ENCODE measurements around the gene SMIM43.
"Not testable (repeated sequence)": the region's sequence is repeated elsewhere in the genome, so short reads cannot be mapped to it uniquely, and the experiment has no call there.

The SMIM43 gene

DNA sequence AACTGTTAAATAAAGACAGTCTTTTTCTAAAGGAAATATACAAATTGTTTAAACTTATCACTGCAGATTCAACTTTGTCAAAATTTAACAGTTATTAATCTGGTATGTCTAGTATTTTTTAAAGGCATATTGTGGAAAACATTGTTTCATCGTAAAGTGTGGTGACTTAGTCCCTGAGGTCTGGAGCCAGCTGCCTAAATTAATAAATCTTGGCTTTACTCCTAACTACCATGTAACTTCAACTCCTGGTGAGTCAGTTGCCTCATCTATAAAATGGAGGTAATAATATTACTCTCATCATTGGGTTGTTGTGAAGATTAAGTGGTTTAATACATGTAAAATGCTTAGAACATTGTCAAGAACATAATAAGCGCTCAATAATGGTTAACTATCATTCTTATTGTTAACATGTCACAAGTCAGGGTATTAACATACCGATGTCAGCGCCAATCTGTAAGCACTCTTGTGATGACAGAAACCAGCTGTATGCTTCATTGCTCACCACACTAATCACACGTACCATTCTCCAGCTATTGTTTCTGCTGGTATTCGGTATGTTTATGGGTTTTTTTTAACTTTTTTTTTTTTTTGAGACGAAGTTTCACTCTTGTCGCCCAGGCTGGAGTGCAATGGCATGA, 14.1 kb upstream of the SMIM43 start:
- DNase-seq, result no peak

DNA sequence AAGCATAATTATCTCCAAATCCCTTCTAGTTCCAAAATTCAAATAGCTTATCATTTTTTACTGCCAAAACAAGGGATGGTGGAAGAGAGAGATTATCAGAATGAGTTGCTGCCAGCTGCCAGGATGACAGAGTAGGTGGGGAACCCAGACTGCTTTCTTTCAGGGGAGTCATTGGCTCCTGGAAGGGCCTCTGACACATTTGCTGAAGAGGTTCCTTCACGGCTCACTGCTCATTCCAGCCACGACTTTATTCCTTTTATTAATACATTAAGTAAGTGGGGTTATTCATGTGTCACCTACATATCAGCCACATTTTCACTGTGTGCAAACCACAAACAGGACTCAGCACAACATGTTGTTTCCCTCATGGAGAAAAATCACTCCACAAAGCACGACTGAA, 12.7 kb upstream of the SMIM43 start:
- no peak for DNase-seq

DNA sequence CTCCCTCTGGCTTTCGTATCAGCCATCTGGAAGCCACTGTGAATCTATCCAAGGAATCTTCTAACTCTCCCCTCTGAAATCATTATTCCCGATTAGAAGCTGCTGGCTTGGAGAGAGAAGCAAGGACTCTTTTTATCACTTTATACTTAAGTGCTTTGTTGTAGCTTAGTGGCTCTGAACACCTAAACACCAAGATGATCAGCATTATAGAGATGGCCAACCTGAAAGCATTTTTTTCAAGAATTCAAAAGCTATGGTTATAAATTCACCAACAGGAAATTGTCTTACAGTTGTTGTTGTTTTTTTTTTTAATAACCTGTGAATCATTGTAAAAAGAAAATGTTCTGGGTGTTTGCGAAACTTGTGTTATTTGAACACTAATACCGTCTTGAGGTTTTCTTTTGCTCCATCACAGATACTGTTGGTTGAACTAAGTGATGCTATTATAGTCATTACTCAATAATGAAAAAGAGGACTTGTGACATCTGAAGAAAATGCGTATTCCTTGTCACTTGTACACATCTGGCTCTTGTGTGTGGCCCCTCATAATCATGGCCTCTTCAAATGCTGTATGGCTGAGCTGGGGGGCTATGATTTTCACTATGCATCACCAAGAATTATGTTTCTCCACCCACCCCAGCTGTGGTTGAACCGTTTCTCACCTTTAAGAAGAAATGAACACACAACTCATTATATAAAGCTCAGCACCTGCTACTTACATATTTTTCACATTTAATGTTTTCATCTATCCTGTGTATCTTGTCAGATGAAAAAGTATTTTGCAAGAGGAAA, 11.8 kb upstream of the SMIM43 start:
- no peak for DNase-seq

DNA sequence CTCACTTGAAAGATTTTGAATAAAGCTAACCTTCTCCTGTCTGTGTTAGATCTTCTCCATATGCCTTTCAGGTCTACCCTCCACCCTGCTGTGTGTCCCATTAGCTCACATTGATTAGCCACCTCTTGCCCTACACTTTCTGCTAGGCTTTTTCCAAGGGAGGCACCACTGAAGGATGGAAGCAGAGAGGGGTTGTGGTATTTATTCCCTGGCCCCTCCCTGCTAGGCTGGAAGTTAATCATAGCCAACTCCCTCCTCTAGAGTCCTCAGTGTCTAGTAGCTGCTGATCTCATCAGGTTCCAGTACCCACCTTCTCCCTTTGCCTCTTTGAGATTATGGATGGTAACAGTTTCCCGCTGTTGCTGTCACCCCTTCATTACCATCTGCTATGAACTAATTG, 8.9 kb upstream of the SMIM43 start:
- no peak for DNase-seq

DNA sequence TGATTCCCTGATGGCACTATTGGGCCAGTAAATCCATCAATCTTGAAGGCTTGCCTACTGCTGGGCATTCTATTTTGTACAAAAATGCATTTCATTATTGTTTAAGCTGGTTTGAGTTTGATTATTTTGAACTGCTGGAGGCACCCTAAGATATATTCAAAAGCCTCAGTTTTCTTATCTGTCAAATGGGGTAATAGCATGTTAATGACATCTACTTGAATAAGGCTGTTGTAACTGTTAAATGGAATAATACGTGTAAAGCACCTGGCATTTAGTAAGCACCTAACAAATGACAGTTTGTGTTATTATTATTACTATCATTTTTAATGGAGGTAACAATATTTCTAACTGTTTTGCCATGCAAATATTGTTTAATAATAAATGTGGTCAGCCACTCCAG, 6.9 kb upstream of the SMIM43 start:
- DNase-seq, result no peak

DNA sequence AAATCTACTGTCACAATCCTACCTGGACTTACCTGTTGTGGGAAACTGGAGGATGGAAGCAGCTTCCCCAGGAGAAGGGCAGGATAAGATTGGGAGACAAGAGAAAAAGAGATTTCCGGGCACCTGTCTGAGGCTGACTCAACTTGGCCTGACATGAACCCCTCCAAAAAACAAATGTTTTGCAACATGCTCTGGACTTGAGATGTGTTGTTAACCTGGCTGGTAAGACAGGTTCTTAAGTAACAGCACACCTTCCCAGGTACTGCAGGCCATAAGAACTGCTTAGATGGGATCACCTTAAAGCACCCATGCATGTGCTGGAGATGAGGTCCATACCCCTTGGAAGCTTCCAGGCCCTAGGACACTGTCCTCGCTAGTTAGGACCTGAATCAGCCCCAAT, 4.4 kb upstream of the SMIM43 start:
- DNase-seq, result no peak

DNA sequence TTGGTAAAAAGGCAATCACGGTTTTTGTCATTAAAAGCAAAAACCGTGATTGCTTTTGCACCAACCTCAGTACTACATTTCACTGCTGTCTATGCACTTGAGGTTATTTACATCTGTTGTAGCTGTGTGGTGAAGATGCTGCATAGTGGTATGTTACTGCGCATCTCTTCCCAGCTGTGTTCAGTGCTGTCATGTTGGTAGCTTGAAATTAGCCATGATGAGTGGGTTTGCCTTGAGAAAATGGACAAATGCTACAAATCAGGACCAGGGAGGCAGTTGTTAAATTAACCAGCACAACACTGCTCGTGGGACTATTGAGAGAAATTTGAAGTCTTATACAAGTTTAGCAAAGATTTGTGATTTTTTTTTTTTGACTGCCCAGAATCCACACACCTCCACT, 2.2 kb upstream of the SMIM43 start:
- no peak for DNase-seq

DNA sequence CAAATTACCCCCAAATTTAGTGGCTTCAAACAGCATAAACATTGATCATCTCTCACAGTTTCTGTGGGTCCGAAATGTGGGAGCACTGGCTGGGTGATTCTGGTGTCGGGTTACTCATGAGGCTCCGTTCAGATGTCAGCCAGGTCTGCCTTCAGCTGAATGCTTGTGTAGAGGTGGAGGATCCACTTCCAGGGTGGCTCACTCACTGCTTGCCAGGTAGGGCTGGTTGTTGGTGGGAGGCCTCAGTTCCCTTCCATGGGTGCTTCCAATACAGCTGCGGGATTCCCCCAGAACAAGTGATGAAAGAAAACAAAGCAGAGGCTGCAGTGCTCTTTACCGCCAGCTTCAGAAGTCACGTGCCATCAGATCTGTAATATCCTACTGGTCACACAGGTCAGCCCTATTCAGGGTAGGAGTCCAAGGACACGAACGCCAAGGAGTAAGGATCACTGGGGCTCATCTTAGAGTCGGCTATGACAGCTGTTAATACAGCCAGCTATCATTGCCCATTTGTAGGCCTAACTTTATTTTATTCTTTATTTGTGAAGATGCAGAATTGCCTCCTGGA, 1.1 kb upstream of the SMIM43 start:
- DNase-seq, result no peak

DNA sequence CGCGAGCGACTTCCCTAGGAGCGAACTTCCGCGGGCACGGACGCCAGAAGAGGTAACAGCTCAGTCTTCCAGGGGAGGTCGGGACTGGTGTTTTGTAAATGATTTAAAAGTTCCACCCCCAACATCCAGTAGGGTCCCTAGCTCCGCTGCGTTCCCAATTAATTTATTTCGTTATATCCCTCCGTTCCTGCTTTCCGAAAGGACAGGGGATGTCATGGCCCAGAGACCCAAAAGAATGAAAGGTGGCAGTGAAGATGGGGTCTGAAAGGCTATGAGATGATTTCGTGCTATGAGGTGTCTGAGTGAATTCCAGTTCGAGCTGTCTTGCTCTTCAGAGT, 373 bp upstream of the SMIM43 start:
- DNase-seq, result no peak

DNA sequence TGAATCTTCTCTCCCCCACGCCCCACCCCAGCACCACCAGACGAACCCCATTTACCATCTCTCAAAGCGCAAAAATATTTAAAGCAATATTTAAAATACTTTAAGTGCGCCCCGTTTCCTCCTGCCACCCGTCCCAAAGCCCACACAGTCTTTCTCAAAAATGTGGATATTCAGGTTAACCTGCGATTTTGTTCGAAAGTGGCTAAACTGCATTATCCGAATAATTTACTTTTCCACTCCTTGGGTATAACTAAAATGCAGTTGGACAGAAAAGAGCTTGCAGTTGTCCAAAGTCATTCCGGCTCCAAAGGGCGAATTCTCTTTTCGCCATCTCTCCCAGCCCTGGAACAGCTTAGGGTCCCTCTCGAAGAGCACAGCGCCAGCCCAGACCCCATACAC, 662 bp downstream of the SMIM43 start:
- DNase-seq, result no peak

DNA sequence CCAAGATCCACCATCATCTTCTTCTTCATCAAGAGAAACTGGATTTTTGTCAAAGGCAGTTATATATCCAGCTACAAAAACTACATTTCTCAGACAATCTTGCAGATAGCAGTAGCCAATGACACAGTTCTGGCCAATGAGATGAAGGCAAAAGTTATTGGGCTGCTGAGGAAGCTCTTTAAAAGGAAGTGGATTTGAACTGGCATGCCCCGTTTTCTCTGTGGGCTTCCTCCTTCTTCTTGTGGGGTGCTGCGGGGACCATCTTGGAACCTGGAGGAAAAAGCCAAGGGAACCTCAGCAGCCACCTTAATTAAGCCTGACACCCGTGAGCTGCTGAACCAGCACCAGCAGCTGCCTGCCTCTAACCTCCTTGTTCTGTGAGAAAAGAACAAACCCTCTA, 4.8 kb downstream of the SMIM43 start:
- no peak for DNase-seq

DNA sequence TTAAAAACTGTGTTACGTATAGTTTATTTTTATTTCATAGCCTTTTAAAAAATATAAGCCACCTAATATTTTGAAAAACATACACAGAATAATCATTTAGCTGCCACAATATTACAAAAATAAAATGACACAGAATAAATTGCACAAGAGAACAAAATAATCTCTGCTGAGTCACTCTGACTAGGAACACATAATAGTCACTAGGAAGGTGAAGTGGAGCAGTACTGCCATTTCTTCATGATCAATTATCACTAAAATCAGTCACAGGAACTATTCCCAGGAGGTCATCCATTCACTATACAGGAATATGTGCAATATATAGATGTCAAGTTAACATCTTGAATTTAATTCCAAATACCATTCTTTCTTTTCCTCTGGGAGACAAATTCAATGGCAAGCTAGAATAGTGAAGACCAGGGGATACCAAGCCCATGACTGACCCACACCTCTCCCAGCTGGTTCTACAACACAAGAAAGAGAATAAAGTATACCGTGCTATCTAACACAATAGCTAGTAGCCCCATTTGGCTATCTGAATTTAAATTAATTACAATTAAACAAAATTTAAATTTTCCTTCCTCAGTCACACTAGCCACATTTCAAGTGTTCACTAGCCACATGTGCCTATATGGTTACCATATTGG, 5.9 kb downstream of the SMIM43 start:
- DNase-seq, result no peak

DNA sequence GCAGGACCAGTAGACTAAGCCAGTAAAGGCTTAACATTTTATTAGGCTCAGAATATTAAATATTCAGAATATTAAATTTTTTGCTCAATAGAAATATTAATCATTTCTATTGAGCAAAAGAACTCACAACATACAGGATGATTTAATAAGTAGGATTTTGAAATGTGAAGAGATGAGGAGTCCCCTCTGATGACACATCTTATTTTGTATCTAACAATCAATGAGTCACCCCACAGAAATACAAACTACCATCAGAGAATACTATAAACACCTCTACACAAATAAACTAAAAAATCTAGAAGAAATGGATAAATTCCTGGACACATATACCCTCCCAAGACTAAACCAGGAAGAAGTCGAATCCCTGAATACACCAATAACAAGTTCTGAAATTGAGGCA, 12.8 kb downstream of the SMIM43 start:
- DNase-seq, result not testable (repeated sequence)

DNA sequence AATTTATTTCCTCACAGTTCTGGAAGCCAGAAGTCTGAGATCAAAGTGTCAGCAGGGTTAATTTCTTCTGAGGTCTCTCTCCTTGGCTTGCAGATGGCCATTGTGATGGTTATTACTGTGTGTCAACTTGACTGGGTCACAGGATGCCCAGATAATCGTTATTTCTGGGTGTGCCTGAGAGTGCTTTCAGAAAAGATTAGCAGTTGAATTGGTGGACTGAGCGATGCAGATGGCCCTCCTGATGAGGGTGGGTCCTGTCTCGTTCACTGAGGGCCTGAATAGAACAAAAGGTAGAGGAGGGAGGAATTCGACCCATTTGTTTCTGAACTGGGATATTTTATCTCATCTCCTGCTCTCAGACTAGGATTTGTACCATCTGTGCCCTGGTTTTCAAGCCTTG, 15.7 kb downstream of the SMIM43 start:
- DNase-seq, result no peak

DNA sequence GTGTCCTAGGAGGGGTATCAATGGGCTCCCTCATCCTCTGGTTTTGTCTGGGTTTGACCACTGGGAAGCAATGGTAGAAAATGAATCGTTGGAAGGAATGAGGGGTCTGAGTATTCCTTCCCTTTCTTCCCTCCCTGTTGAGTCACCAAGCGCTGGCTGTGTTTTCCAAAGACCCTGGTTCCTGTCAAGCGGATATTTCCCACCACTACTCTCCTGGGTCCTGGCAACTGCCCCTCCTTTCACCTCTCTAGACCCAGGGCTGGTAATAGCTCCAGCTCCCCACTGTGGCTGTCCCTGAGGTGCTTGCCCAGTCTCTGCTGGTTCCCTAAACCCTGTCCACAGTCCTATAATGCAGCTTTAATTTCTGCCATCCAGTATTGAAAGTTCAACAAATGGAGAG, 22.2 kb downstream of the SMIM43 start:
- DNase-seq, result no peak

DNA sequence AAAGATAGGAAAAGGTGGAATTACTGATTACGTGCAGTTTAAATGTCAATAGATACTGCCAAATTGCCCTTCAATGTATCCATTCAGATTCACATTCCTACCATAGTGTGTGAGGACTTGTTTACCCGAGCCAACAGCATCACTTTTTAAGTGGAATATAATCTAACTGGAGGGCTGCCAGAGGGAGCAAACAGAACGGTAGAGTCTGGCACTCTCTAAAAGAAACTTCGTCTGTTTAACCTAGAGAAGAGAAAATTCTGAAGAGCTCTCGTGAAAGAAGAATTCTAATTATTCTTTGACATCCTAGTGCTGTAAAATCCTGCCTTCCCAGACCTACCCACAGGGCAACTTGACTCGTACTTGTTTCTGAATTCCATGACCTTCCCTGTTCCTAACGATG, 23.2 kb downstream of the SMIM43 start:
- no peak for DNase-seq

DNA sequence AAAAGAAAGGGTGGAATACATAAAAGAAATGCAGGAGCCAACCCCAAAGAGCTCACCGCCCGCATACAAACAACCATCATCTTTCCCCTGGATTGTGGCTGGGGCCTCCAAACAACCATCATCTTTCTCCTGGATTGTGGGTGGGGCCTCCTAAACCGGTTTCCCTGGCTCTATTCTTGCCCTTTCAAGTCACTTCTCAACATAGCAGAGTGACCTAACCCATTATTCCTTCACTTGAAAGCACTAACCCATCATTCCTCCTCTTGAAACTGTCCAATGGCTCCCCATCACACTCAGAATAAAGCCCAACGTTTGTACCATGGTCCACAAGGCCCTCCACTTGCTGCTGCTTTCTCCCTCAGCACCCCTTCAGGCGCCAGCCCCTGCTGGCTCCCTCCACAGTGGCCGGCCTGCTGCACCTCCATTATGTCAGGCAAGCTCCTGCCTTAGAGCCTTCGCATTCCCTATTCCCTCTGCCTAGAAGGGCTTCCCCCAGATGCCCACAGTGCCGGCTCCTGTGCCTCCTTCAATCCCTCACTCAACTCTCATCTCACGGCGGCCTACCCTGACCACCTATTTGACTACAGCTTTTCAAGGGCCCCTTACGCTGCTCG, 24.1 kb downstream of the SMIM43 start:
- DNase-seq, result no peak

DNA sequence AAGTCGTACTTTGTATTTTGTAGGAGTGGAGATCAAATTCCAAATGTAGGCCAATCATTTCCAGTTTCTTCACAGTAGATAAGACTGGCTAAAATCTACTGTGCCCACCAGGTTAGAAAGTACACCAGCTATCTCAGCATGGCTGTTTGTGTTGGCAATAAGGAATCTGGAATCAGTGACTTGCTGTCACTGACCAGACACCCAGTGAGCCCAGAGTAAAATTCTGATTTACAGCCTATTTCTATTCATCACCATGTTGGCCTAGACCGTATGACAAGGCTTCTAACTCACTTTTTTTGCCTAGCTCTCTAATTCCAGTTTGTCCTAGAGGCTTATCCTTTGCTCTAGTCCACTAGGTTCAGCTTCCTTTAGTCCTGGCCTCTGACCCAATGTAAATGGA, 25.4 kb downstream of the SMIM43 start:
- no peak for DNase-seq

DNA sequence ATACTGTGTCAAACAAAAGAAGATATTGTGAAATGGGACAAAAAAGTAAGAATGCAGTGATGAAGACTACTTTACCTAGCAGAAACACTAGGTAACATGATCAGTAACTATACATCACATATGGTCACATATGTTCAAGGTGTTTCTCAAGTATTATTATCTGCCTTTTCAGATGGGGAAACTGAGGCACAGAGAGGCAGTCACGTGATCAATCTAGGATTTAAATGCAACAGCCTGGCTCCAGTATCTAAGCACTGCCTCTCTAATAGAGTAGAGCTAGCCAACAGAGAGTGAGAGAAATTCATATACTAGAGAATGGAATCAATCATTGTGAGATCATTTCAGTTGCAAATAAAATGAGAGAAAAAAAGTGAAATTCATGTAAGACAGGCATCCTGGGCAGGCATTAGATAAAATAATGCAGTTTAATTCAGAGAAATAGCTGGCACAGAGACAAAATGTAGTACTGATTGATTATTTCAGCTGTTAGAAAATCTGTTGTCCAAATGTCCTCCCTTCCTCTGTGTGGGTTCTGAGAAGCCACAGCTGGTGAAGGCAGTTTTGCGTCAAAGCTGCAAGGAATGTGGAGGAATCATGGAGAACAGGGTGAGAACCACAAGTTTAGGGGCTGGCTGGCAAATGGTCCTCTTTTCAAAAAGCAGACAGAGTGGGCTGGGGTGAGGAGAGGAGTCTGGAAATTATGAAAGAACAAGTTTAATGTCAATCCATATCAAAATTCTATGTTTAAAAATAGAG, 26.0 kb downstream of the SMIM43 start:
- no peak for DNase-seq

DNA sequence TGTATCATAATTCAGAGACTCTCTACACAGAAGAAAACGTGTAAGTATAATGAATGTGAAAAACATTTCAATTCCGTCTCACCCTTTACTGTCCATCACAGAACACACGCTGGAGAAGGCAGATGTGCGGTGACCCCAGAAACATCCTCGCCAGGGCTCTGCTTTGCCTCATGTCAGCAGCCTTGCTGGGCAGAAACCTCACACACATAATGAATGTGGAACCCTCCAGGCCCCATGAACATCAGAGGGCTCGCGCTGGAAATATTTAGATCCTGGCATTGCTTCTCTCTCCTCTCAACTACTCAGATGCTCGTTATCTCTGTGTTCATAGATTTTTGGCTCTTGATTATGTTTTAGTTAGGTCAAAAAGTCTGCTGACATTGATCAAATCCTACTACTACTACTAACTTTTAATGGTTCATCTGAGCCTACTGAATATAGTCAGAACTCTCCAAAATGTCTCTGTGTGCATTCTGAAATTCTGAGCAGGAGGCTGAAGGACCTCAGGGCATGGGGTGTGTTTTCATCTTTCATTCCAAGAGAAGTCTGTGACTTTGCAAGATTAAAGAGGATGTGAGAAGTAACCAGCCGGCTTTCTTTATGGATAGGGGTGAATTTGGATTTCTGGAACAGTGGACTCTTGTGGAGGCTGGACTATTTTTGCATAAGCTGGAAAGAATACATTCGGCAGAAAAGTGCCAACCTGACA, 27.0 kb downstream of the SMIM43 start:
- no peak for DNase-seq

DNA sequence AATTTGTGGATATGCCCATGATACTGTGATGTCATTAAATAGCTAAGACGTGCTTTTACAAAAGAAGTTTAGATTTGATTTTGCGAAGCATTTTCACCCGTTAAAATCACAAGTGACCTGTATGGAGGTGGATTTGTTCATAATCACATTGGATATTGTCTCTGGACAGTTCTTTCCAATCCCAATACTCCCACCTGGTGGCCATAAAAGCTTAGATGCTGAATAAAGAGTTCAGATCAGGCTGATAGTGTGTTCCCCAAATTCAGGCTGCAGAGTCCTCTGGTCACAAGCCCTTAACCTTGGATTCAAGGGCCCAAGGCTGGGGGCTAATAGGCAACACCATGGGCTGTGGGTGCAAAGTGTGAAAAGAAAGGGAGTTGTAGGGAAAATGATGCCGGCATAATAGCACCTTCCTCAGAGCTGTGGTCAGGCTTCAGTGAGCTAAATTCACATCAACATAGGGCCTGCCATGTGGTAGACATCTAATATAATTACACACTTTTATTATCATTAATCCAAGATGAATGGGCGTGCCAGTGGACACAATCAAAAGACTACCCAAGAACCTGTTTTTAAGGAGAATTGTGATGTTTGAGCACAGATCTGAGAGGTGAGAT, 28.1 kb downstream of the SMIM43 start:
- no peak for DNase-seq

DNA sequence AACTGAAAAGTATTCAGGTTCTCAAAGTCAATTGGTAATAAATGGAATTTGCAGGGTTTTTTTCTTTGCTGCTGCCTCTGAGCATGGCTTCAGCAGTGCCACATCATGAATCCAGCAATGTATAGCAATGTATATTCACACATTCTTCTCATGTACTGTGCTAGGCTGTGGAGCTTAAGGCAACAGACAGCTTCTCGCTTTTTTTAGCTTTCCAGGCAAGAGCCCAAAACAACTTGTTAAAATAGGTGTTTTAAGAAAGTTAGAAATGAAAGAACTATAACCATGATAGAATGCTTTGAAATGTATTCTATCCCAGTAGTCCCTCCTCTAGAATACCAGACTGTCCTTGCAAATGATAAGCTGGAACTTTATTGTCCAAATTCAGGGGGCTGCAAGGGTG, 30.4 kb downstream of the SMIM43 start:
- DNase-seq, result no peak
